Spleen (tissue), 11 donors: ENCODE measurements around the gene FAM3D. TPM values are rescaled to one million over a fixed set of nuclear protein-coding genes. Genes with fewer than 3 reads are reported as not detected.

Experiments
- DNase-seq: peaks from one replicate; pipeline ENCODE4 v3.0.0-alpha.2; 2020
- H3K27ac ChIP-seq, 8 donors: fragments of 200-600 bp; sonication (generic) in 7 of 8; 1 replicate in 4 of 8; 2 replicates in 4 of 8; pipeline versions ENCODE4 v1.5.0 to v1.8.0; 2016 to 2021; ENCODE audit warnings: inconsistent platforms in 4 of 8, mild to moderate bottlenecking in 4 of 8, moderate library complexity in 1 of 8
- H3K27me3 ChIP-seq, 7 donors: fragments of 200-600 bp; sonication (generic) in 6 of 7; replicated peaks in 1 of 7; 1 replicate in 4 of 7; 2 replicates in 3 of 7; pipeline versions ENCODE4 v1.5.0 to v1.8.0; 2016 to 2021; ENCODE audit warnings: inconsistent platforms in 3 of 7, mild to moderate bottlenecking in 1 of 7
- H3K36me3 ChIP-seq, 6 donors: fragments of 200-600 bp; sonication (generic) in 5 of 6; 1 replicate in 4 of 6; 2 replicates in 2 of 6; pipeline versions ENCODE4 v1.5.0 to v1.8.0; 2016 to 2021; ENCODE audit warnings: inconsistent platforms in 2 of 6
- H3K4me1 ChIP-seq, 6 donors: fragments of 200-600 bp; sonication (generic) in 5 of 6; 1 replicate in 3 of 6; 2 replicates in 3 of 6; pipeline versions ENCODE4 v1.5.0 to v1.8.0; 2016 to 2021; ENCODE audit warnings: inconsistent platforms in 3 of 6
- H3K4me3 ChIP-seq, 8 donors: fragments of 200-600 bp; sonication (generic) in 7 of 8; 1 replicate in 4 of 8; 2 replicates in 4 of 8; pipeline versions ENCODE4 v1.5.0 to v1.8.0; 2016 to 2021; ENCODE audit warnings: inconsistent platforms in 4 of 8, mild to moderate bottlenecking in 4 of 8, moderate library complexity in 2 of 8
- H3K9me3 ChIP-seq, 8 donors: fragments of 200-600 bp; sonication (generic) in 7 of 8; 1 replicate in 4 of 8; 2 replicates in 4 of 8; pipeline versions ENCODE4 v1.5.0 to v1.8.0; 2016 to 2021; ENCODE audit warnings: inconsistent platforms in 4 of 8
- CTCF ChIP-seq, 11 experiments: fragments of 200-600 bp in 7 of 11; fragments of 450-650 bp in 4 of 11; sonication (generic) in 4 of 11; IDR thresholded peaks in 8 of 11; conservative IDR thresholded peaks in 3 of 11; 1 replicate in 7 of 11; 2 replicates in 4 of 11; pipeline versions ENCODE4 v1.4.0 to v1.8.0; 2016 to 2021; ENCODE audit warnings: antibody characterized with exemption in 11 of 11, inconsistent platforms in 4 of 11, mild to moderate bottlenecking in 1 of 11
- POLR2A ChIP-seq, 3 donors: fragments of 450-650 bp; IDR thresholded peaks; one replicate each; pipeline ENCODE4 v1.5.1; 2017; ENCODE audit warnings: antibody characterized with exemption in 3 of 3, mild to moderate bottlenecking in 1 of 3
- POLR2AphosphoS5 ChIP-seq, 3 donors: sonication (generic); formaldehyde crosslinking; IDR thresholded peaks; one replicate each; pipeline ENCODE4 v1.5.1; 2017; ENCODE audit warnings: antibody characterized with exemption in 3 of 3
- WGBS, 5 donors: extraction: QIAGEN DNeasy Blood & Tissue Kit in 3 of 5; methylation state at CpG; one replicate each; pipeline versions ENCODE4 v1.1.5 to v1.1.7; 2013 to 2018; 5-methylcytosine and 5-hydroxymethylcytosine counted together
- intact Hi-C: fragments of 100-400 bp; cut with DNase I; formaldehyde crosslinking; loops from one replicate; pipeline ENCODE4 v1.15.0; 2023; ENCODE audit warnings: low total_unique reads
- polyA plus RNA-seq, 3 donors: library from polyadenylated mRNA; stranded (reverse); fragments of 200-250 nt; gene quantifications; one replicate each; pipeline ENCODE4 v1.2.1, GENCODE V29; 2013
- total RNA-seq, 7 donors: library from RNA; depleted of rRNA in 3 of 7; stranded (reverse); fragments of >200 nt in 3 of 7; fragmentation: NEBNext Ultra II Directional in 4 of 7; extraction: Animal tissue kit (Norgen Biotek cat#: 25700) in 4 of 7; gene quantifications; one replicate each; pipeline versions ENCODE4 v1.1.0 to v1.2.1, GENCODE V29; 2016 to 2021
- donor health status: healthy with polysubstance abuse.
- donor health status: DM: no; HTN: no; CAD: no; lungs with moderate emphysema.
- donor health status: DM: no; HTN: no; CAD: no.
- donor health status: Bipolar disorder and iron deficiency.
- donor health status: healthy.
- donor health status: DM: no; HTN: no; CAD: no.
- donor health status: DM: yes; HTN: yes; CAD: no.

The FAM3D gene
- total and polyA plus RNA-seq, 10 donors: 0.23 to 0.42 (median 0.32) TPM; not detected in 6

- Histone ChIP-seq H3K27me3 (peaks cover 0 to 46% (median 20%) of the 10 kb centered on the region in 7 donors), H3K4me3 (peak overlapping the region; percentile 39 to 80 (median 50)), H3K36me3 (no peaks in the 10 kb centered on the region), H3K27ac (peak overlapping the region; percentile 60 to 90 (median 78)), H3K4me1 (peaks cover 4 to 33% (median 15%) of the 10 kb centered on the region in 6 donors), H3K9me3 (no peaks in the 10 kb centered on the region)
- DNase-seq: peak; percentile 94
- intact Hi-C loops: no loop called here
- WGBS, 5 donors: 4 to 12% (median 9%) methylated on average over 24 to 46 of the region's 46 CpGs
- TF ChIP-seq POLR2AphosphoS5 (IDR thresholded peaks at IDR 0.05) (peak in 2 of 3 donors; percentile 74 to 82), POLR2A (IDR thresholded peaks at IDR 0.05) (no peak), CTCF (IDR thresholded peaks at IDR 0.05 in 8 of 11, conservative IDR thresholded peaks at IDR 0.05 in 3 of 11) (peak; percentile 55 to 92 (median 85))
These were observed 81.4 kb downstream of the FAM3D start for GRCh38 chr3:58585005-58585786.

GRCh38 chr3:58584690-58585004, 81.9 kb downstream of the FAM3D start:
- TF ChIP-seq POLR2A (IDR thresholded peaks at IDR 0.05): no peak
- TF ChIP-seq CTCF (IDR thresholded peaks at IDR 0.05 in 8 of 11, conservative IDR thresholded peaks at IDR 0.05 in 3 of 11): no peak
- no peak for TF ChIP-seq POLR2AphosphoS5 (IDR thresholded peaks at IDR 0.05)
- Histone ChIP-seq H3K9me3 (no peaks in the 10 kb centered on the region), H3K36me3 (no peaks in the 10 kb centered on the region), H3K27me3 (peaks cover 0 to 46% (median 20%) of the 10 kb centered on the region in 7 donors), H3K27ac (peak overlapping the region in 7 of 8 donors; percentile 67 to 90 (median 78)), H3K4me1 (peaks cover 4 to 33% (median 15%) of the 10 kb centered on the region in 6 donors), H3K4me3 (peak overlapping the region; percentile 39 to 80 (median 50))
- intact Hi-C loops: no loop called here
- WGBS, 5 donors: 22 to 33% (median 28%) methylated on average over 10 of the region's 10 CpGs
- no peak for DNase-seq

Other genes starting within 250 kb of the FAM3D start
- 10 to 100 TPM; 46.6 to 75.5 (median 58.0) TPM for gene PDHB, start 232.9 kb downstream of the FAM3D start, total RNA-seq
- 10 to 100 TPM; 53.9 to 82.1 (median 71.1) TPM for gene PDHB, start 232.9 kb downstream of the FAM3D start, polyA plus RNA-seq
- gene KCTD6, start 174.7 kb downstream of the FAM3D start, total RNA-seq: 10 to 100 TPM in 5 of 7 donors, 1 to 10 TPM in 2; 8.1 to 23.5 (median 15.0) TPM
- gene KCTD6, start 174.7 kb downstream of the FAM3D start, polyA plus RNA-seq: 10 to 100 TPM in 1 of 3 donors, 1 to 10 TPM in 2; 7.3 to 11.3 (median 8.6) TPM
- gene ACOX2, start 129.6 kb downstream of the FAM3D start, total RNA-seq: 10 to 100 TPM in 1 of 7 donors, 1 to 10 TPM in 6; 1.3 to 11.5 (median 3.3) TPM
- gene ACOX2, start 129.6 kb downstream of the FAM3D start, polyA plus RNA-seq: 1 to 10 TPM; 4.5 to 6.2 (median 5.5) TPM
- gene FAM107A, start 89.4 kb downstream of the FAM3D start, total RNA-seq: 10 to 100 TPM in 6 of 7 donors, 1 to 10 TPM in 1; 9.6 to 47.7 (median 30.5) TPM
- 10 to 100 TPM in 1 of 3 donors, 1 to 10 TPM in 2; 5.7 to 17.2 (median 7.0) TPM for gene FAM107A, start 89.4 kb downstream of the FAM3D start, polyA plus RNA-seq